NCI-H526 (cell line): Measurements from ENCODE around the gene CCL4L2.
"Not testable (repeated sequence)": the region's sequence is repeated elsewhere in the genome, so short reads cannot be mapped to it uniquely, and the experiment has no call there.

Experiments
- DNase-seq, 2 experiments: peaks; one replicate each; lab custom pipeline; 2025; lab: John Stamatoyannopoulos, UW

CCL4L2 gene

GRCh38 chr17:36195434-36196130 is 15.3 kb upstream of the CCL4L2 start:
- DNase-seq, result no peak

- DNase-seq, result no peak
These were observed 14.8 kb upstream of the CCL4L2 start for GRCh38 chr17:36196131-36196486.

GRCh38 chr17:36197387-36197703 is 13.5 kb upstream of the CCL4L2 start:
- DNase-seq, result no peak

GRCh38 chr17:36198831-36199465 is 11.9 kb upstream of the CCL4L2 start:
- no peak for DNase-seq

GRCh38 chr17:36201102-36201501 is 9.8 kb upstream of the CCL4L2 start:
- not testable (repeated sequence) for DNase-seq

DNA sequence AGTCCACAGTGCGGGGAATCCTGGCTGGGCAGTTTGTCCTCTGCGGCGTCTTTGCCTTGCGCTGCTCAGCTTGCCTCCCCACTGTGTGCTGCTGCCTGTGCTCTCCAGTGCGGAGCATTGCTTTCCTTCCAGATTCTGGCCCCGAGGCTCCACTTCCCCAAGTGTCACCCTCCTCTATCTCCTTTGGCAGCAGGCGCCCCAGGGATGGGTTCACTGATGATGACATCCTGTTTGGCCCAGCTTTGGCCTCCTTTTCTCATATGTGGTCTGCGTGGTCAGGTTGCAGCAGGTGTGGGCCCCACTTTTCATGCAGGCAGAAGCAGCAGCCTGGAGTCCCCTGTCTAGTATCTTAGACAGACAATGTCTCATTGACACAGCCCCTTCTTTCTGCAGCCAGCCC is 9.4 kb upstream of the CCL4L2 start:
- DNase-seq, result not testable (repeated sequence)

DNA sequence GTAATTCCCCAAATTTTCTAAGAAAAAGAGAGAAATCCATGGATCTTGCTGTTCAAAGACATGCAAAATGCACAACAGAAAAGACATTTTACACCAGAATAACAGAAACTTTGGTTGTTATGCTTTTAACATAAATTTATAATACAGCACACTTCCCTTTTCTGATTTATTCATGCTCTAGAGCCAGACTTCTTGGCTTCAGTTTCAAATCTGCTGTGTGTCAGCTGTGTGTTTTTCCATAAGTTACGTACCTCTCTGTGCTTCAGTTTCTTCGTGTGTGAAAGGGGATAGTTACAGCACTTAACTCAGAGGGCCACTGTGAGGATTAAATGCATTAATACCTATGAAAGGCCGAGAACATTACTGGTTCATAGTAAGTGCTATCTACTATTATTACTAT is 7.5 kb upstream of the CCL4L2 start:
- no peak for DNase-seq

DNA sequence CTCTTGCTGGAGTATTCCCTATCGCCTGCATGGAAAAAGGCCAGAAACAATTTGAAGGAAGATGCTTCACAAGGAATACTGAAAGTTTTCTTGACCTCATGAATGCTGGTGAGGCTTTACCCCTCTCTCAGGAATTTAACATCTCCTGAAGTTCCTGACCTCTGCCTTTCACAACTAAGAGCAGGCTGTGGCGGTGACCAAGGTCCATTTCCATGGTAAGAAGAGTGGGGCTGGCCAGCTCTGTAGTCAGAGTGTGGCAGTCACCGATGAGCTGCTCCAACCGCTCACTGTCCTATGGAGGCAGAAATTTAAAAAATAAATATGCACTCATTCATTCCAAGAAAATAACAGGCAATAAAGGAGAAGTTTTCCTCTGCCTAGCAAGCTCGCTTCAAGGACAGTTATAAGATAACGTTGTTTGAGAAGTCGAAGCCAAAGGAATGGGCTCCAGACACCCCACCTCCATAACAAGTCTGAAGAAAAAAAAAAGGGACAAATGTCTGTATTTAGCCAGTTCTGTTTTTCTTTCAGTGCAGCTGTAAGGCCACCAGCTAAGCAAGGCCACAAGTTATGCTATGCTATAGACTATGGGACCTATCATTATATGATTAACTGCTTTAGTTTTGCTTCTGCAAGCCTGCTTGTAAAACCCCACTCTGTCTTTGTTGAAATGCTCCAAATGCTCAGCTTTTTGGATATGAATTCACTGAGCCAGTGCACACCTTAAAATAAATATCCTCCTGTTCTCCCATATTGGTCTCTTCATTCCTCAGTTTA is 6.0 kb upstream of the CCL4L2 start:
- no peak for DNase-seq

GRCh38 chr17:36205637-36206485 is 5.0 kb upstream of the CCL4L2 start:
- no peak for DNase-seq

- not testable (repeated sequence) for DNase-seq
These were observed 4.4 kb upstream of the CCL4L2 start for GRCh38 chr17:36206486-36206821.

DNA sequence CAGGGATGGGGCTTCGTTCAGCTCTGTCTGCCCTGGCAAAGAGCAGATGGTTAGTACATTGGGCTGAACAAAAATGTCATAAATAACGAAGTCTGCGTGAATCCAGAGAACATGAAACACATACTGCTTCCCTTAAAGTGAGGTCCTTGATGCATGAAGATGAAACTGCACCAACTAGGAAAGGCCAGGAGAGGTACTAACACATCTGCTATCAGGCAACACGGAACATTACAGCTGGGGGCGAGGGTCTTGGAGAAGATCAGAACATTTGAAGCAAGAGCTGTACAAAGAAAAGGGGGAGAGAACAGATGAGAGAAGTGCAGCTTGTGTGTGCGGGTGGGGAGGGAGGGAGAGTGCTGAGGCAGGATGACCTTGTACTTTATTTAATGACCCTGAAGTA is 3.5 kb upstream of the CCL4L2 start:
- DNase-seq, result not testable (repeated sequence)

- no peak for DNase-seq
These were observed 1.3 kb upstream of the CCL4L2 start for GRCh38 chr17:36209575-36209974.

- DNase-seq, result not testable (repeated sequence)
These were observed 815 bp downstream of the CCL4L2 start for GRCh38 chr17:36211484-36212271.

- no peak for DNase-seq
These were observed 1.4 kb downstream of the CCL4L2 start for GRCh38 chr17:36212272-36212605.

DNA sequence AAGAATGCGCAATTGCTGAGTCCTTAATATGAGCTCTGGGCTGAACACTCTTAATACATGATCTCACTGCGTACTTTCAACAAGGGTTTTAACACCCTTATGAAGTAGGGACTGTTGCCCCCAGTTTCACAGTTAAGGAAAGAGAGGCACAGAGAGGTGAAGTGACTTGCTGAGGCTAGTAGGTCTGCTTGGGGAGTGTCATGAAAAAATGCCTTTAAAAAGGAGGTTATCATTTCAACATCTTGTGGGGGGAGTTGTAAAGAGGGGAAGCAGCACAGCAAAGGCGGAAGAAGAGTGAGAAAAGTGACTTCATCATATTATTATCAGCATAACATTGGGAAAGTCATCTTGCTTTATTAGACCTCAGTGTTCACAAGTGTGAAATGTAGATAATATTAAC is 2.1 kb downstream of the CCL4L2 start:
- no peak for DNase-seq

DNA sequence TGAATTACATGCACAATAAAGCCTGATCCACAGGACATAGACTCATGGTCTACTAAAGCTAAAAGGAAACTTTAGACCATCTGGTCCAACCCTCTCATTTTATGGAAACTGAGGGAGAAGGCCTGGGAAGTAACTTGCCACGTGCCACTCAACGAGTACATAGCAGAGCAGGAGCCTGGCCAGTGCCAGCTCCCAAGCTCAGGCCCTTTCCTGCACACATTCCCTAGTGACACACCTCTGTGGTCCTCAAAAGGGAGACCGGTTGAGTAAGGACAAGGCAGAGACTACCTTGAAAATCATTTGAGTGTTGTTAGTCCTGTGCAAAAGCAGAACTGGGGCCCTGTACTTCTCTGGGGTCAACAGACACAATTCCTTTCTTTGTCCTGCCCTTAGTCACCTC is 2.8 kb downstream of the CCL4L2 start:
- DNase-seq, result no peak

- DNase-seq, result no peak
These were observed 4.1 kb downstream of the CCL4L2 start for GRCh38 chr17:36214918-36215317.

- not testable (repeated sequence) for DNase-seq
These were observed 4.8 kb downstream of the CCL4L2 start for GRCh38 chr17:36215406-36216308.

DNA sequence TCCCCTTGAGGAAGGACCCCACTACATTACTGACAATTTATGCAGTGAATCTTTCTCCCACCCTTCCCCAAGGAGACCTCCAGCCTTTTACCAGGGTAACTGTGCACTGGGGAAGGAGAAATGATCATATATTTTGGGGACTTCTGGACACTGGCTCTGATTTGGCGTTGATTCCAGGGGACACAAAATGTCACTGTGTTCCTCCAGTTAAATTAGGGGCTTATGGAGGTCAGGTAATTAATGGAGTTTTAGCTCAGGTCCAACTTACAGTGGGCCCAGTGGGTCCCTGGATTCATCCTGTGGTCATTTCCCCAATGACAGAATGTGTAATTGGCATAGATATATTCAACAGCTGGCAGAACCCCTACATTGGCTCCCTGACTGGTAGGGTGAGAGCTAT is 8.7 kb downstream of the CCL4L2 start:
- DNase-seq, result not testable (repeated sequence)

DNA sequence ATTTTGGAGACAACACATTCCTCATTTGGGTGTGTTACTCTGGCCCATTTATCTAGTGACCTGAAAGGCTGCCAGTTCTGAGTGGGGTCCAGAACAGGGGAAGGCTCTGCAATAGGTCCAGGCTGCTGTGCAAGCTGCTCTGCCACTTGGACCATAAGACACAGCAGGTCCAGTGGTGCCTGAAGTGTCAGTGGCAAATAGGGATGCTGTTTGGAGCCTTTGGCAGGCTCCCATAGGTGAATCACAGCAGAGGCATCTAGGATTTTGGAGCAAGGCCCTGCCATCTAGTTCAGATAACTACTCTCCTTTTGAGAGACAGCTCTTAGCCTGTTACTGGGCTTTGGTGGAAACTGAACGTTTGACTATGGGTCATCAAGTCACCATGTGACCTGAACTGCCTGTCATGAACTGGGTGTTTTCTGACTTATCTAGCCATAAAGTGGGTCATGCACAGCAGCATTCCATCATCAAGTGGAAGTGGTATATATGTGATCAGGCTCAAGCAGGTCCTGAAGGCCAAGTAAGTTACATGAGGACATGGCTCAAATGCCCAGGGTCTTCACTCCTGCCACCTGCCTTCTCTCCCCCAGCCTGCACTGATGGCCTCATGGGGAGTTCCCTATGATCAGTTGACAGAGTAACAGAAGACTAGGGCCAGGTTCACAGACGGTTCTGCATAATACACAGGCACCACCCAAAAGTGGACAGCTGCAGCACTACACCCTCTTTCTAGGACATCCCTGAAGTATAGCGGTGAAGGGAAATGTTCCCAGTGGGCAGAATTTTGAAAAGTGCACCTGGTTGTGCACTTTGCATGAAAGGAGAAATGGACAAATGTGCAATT is 10.1 kb downstream of the CCL4L2 start:
- DNase-seq, result not testable (repeated sequence)
